Measurements from ENCODE around the gene TAF1C. TPM values are rescaled to one million over a fixed set of nuclear protein-coding genes. Genes with fewer than 3 reads are reported as not detected.
A peak's percentile ranks its signal among the peaks of the same experiment; 100 is the strongest.
"Not testable (repeated sequence)": the region's sequence is repeated elsewhere in the genome, so short reads cannot be mapped to it uniquely, and the experiment has no call there.

The TAF1C gene
- total and polyA plus RNA-seq, 10 donors: 31.4 to 133 (median 73.6) TPM

DNA sequence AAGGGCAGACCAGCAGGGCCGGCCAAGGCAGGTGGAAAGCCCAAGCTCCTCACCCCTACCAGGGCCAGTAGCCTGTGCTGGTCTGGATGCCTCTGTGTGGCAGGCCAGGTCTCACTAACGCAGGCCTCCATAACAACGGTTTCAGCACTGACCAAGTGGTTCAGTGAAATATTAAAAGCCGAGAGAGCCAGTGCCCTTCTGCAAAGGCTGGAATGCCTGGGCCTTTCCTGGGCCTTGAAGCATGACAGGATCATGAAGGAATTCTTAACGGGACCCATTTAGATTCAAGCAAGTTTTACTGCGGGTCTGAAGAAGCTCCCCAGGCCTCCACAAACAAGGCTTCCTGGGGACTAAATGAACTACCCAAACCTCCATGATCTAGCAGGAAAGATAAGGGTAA lies 20.4 kb upstream of the TAF1C start:
- WGBS, 5 donors: 65 to 82% (median 80%) methylated on average over 6 of the region's 6 CpGs
- DNase-seq: no peak
- Histone ChIP-seq H3K4me1 (no peaks in the 10 kb centered on the region), H3K27ac (no peak overlapping the region), H3K27me3 (replicated peaks in 1 of 7) (no peaks in the 10 kb centered on the region), H3K4me3 (no peak overlapping the region), H3K9me3 (no peaks in the 10 kb centered on the region), H3K36me3 (no peaks in the 10 kb centered on the region)
- TF ChIP-seq POLR2A (IDR thresholded peaks at IDR 0.05) (no peak), POLR2AphosphoS5 (IDR thresholded peaks at IDR 0.05) (no peak)
- TF ChIP-seq, protein P1, sequence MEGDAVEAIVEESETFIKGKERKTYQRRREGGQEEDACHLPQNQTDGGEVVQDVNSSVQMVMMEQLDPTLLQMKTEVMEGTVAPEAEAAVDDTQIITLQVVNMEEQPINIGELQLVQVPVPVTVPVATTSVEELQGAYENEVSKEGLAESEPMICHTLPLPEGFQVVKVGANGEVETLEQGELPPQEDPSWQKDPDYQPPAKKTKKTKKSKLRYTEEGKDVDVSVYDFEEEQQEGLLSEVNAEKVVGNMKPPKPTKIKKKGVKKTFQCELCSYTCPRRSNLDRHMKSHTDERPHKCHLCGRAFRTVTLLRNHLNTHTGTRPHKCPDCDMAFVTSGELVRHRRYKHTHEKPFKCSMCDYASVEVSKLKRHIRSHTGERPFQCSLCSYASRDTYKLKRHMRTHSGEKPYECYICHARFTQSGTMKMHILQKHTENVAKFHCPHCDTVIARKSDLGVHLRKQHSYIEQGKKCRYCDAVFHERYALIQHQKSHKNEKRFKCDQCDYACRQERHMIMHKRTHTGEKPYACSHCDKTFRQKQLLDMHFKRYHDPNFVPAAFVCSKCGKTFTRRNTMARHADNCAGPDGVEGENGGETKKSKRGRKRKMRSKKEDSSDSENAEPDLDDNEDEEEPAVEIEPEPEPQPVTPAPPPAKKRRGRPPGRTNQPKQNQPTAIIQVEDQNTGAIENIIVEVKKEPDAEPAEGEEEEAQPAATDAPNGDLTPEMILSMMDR (IDR thresholded peaks at IDR 0.05 in 8 of 11, conservative IDR thresholded peaks at IDR 0.05 in 3 of 11): no peak
- intact Hi-C loops (cut with DNase I; ENCODE audit: low total_unique reads): no loop called here

DNA sequence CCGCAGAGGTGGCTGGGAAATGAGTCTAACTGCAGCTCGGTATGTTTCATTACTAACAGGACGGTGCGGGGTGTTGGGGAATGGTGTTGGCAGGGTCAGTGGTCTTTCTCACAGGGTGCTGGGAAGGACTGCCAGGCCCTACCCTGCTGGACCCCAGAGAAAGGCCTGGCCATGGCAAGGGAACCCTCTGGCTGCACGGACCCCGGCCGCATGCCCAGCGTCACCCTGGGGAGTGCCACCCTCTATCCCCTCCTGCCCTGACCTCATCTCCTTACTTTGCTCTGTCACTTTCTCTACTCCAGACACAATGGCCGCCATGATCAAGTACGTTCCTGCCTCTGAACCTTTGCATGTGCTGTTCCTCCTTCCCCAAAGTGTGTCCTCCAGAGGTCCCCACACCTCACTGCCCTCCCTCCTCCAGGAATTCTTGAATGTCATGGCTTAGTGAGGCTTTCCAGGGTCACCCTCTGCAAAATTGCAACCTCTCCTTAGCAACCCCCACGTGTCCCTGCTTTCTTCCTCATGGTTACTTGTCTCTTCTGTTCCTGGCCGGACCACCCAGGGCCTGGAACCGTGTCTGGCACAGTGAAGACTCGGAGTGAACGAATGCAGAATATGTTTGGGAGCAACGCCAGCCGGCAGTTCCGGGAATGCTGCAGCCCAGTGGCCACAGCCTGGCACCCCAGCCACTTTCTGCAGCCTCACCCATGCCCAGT lies 19.3 kb upstream of the TAF1C start:
- intact Hi-C loops (cut with DNase I; ENCODE audit: low total_unique reads): no loop called here
- Histone ChIP-seq H3K9me3 (no peaks in the 10 kb centered on the region), H3K36me3 (no peaks in the 10 kb centered on the region), H3K4me1 (no peaks in the 10 kb centered on the region), H3K4me3 (no peak overlapping the region), H3K27me3 (replicated peaks in 1 of 7) (no peaks in the 10 kb centered on the region), H3K27ac (no peak overlapping the region)
- no peak for DNase-seq
- WGBS, 5 donors: 83 to 89% (median 88%) methylated on average over 18 of the region's 18 CpGs
- TF ChIP-seq, protein P1 (IDR thresholded peaks at IDR 0.05 in 8 of 11, conservative IDR thresholded peaks at IDR 0.05 in 3 of 11): no peak

DNA sequence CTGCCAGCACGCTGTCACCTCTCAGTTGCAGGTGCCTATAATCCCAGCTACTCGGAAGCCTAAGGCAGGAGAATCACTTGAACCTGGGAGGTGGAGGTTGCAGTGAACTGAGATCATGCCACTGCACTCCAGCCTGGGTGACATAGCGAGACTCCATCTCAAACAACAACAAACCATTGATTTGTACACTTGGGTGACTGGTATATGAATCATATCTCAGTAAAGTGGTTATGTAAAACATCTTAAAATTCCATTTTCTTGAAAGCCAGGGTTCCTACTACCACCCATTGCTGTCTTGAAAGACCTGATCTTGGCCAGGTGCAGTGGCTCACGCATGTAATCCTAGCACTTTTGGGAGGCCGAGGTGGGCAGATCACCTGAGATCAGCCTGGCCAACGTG lies 18.3 kb upstream of the TAF1C start:
- H3K27me3 ChIP-seq (replicated peaks in 1 of 7); H3K4me1 ChIP-seq; DNase-seq; H3K4me3 ChIP-seq; H3K27ac ChIP-seq; H3K9me3 ChIP-seq; H3K36me3 ChIP-seq; intact Hi-C loops (cut with DNase I; ENCODE audit: low total_unique reads): not testable (repeated sequence)
- WGBS, 5 donors: 87 to 96% (median 92%) methylated on average over 4 to 6 of the region's 6 CpGs

DNA sequence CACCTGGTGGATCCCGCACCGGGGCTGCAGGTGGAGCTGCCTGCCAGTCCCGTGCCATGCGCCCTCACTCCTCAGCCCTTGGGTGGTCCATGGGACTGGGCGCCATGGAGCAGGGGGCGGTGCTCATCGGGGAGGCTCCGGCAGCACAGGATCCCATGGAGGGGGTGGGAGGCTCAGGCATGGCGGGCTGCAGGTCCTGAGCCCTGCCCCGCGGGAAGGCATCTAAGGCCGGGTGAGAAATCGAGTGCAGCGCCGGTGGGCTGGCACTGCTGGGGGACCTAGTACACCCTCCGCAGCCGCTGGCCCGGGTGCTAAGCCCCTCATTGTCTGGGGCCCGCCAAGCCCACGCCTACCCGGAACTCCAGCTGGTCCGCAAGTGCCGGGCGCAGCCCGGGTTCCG lies 17.7 kb upstream of the TAF1C start:
- H3K36me3 ChIP-seq; intact Hi-C loops (cut with DNase I; ENCODE audit: low total_unique reads); DNase-seq; H3K4me3 ChIP-seq; H3K9me3 ChIP-seq; H3K27ac ChIP-seq; H3K27me3 ChIP-seq (replicated peaks in 1 of 7); H3K4me1 ChIP-seq: not testable (repeated sequence)
- 85 to 97% (median 94%) methylated on average over 9 to 26 of the region's 26 CpGs for WGBS, 5 donors

DNA sequence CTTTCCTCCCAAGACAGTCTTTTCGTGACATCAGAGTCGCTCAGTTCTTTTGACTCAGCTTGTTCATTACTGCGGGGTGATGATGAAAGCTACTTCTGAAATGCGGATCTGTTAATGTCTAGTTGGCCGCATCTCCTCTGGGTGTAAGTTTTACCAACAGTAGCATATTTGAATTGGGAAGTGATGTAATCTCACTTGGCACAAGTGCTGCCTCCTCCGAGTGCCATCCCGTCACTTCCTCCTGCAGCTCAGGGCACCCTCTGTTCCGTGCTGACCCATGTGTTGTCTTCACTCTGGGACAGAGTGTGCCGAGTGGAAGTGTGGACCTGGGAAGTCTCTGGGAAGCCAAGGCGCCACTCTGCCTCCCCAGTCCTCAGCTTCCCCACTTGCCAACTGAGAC lies 13.0 kb upstream of the TAF1C start:
- Histone ChIP-seq H3K4me1 (peaks cover 0 to 8% (median 0%) of the 10 kb centered on the region in 6 donors), H3K4me3 (no peak overlapping the region), H3K9me3 (no peaks in the 10 kb centered on the region), H3K27me3 (replicated peaks in 1 of 7) (peaks cover 0 to 25% (median 0%) of the 10 kb centered on the region in 7 donors), H3K27ac (peak overlapping the region in 4 of 8 donors; percentile 39 to 72 (median 59)), H3K36me3 (no peaks in the 10 kb centered on the region)
- intact Hi-C loops (cut with DNase I; ENCODE audit: low total_unique reads): no loop called here
- TF ChIP-seq, protein P1 (IDR thresholded peaks at IDR 0.05 in 8 of 11, conservative IDR thresholded peaks at IDR 0.05 in 3 of 11): no peak
- TF ChIP-seq POLR2A (IDR thresholded peaks at IDR 0.05) (no peak), POLR2AphosphoS5 (IDR thresholded peaks at IDR 0.05) (peak in 2 of 3 donors; percentile 67 to 70)
- DNase-seq: peak; percentile 83
- 45 to 63% (median 61%) methylated on average over 9 to 10 of the region's 10 CpGs for whole genome bisulfite sequencing, 5 donors
